ENCODE data around the gene TUBA4A.

- TF ChIP-seq CTCF (IDR thresholded peaks at IDR 0.05) (no peak), POLR2A (IDR thresholded peaks at IDR 0.05) (no peak)
Observed at GRCh38 chr2:219207884-219208740, 45.6 kb downstream of the TUBA4A start.
